ENCODE measurements around the gene PTTG1IP2.

PTTG1IP2 gene

GRCh38 chr7:90488220-90488619 lies 18.8 kb downstream of the PTTG1IP2 start:
- H3K4me3 ChIP-seq (ENCODE audit: low read depth in 1 of 2, low read length in 2 of 2): no peak overlapping the region
- no peaks in the 10 kb centered on the region for H3K9me3 ChIP-seq (ENCODE audit: insufficient read depth, low read length, severe bottlenecking)
- no peaks in the 10 kb centered on the region for H3K4me1 ChIP-seq (ENCODE audit: insufficient read depth, low read length)
- ATAC-seq (ENCODE audit: insufficient read depth, low read depth) (no peak), DNase-seq (no peak)
- H3K27ac ChIP-seq (ENCODE audit: low read length): no peak overlapping the region
- no peaks in the 10 kb centered on the region for H3K36me3 ChIP-seq (ENCODE audit: insufficient read depth, low read length)
- no peak for TF ChIP-seq EZH2 (IDR thresholded peaks at IDR 0.05; ENCODE audit: borderline replicate concordance, low read depth, low read length, severe bottlenecking)
- TF ChIP-seq, protein P1, sequence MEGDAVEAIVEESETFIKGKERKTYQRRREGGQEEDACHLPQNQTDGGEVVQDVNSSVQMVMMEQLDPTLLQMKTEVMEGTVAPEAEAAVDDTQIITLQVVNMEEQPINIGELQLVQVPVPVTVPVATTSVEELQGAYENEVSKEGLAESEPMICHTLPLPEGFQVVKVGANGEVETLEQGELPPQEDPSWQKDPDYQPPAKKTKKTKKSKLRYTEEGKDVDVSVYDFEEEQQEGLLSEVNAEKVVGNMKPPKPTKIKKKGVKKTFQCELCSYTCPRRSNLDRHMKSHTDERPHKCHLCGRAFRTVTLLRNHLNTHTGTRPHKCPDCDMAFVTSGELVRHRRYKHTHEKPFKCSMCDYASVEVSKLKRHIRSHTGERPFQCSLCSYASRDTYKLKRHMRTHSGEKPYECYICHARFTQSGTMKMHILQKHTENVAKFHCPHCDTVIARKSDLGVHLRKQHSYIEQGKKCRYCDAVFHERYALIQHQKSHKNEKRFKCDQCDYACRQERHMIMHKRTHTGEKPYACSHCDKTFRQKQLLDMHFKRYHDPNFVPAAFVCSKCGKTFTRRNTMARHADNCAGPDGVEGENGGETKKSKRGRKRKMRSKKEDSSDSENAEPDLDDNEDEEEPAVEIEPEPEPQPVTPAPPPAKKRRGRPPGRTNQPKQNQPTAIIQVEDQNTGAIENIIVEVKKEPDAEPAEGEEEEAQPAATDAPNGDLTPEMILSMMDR (IDR thresholded peaks at IDR 0.05; ENCODE audit: borderline replicate concordance, extremely low read depth, low read length, poor library complexity, severe bottlenecking): no peak
- no peaks in the 10 kb centered on the region for H3K27me3 ChIP-seq (ENCODE audit: insufficient read depth, low read length, poor library complexity)
- H3K4me2 ChIP-seq (ENCODE audit: insufficient read depth, low read length): no peak overlapping the region
- H3K79me2 ChIP-seq (ENCODE audit: insufficient read depth, low read length): no peaks in the 10 kb centered on the region
- H3K9ac ChIP-seq (ENCODE audit: low read depth, low read length): no peak overlapping the region
- H2AFZ ChIP-seq (ENCODE audit: low read depth, low read length): no peak overlapping the region
- no peaks in the 10 kb centered on the region for H4K20me1 ChIP-seq (ENCODE audit: insufficient read depth, low read length)

DNA sequence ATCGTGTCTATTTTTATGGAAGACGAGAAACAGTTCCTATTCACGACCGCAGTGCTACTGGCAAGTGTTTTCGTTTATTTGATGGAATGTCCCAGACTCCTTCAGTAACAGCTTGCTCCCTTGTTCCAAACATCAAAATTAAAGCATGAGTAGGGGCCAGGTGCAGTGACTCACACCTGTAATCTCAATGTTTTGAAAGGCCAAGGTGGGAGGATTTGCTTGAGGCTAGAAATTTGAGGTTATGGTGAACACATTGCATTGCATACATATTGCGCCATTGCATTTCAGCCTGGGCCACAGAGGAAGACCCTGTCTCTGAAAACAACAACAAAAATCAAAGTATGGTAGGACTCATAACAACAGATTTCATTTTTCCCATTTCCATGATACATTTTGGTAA lies 22.8 kb downstream of the PTTG1IP2 start:
- no peaks in the 10 kb centered on the region for H3K27me3 ChIP-seq (ENCODE audit: insufficient read depth, low read length, poor library complexity)
- no peaks in the 10 kb centered on the region for H3K4me1 ChIP-seq (ENCODE audit: insufficient read depth, low read length)
- H3K4me3 ChIP-seq (ENCODE audit: low read depth in 1 of 2, low read length in 2 of 2): no peak overlapping the region
- H3K79me2 ChIP-seq (ENCODE audit: insufficient read depth, low read length): no peaks in the 10 kb centered on the region
- H3K4me2 ChIP-seq (ENCODE audit: insufficient read depth, low read length): no peak overlapping the region
- no peak overlapping the region for H3K27ac ChIP-seq (ENCODE audit: low read length)
- H4K20me1 ChIP-seq (ENCODE audit: insufficient read depth, low read length): no peaks in the 10 kb centered on the region
- no peak for ATAC-seq (ENCODE audit: insufficient read depth, low read depth)
- DNase-seq: no peak
- H3K9ac ChIP-seq (ENCODE audit: low read depth, low read length): no peak overlapping the region
- no peaks in the 10 kb centered on the region for H3K9me3 ChIP-seq (ENCODE audit: insufficient read depth, low read length, severe bottlenecking)
- H3K36me3 ChIP-seq (ENCODE audit: insufficient read depth, low read length): no peaks in the 10 kb centered on the region
- no peak overlapping the region for H2AFZ ChIP-seq (ENCODE audit: low read depth, low read length)
- TF ChIP-seq, protein P1 (IDR thresholded peaks at IDR 0.05; ENCODE audit: borderline replicate concordance, extremely low read depth, low read length, poor library complexity, severe bottlenecking): no peak
- TF ChIP-seq EZH2 (IDR thresholded peaks at IDR 0.05; ENCODE audit: borderline replicate concordance, low read depth, low read length, severe bottlenecking): no peak

DNA sequence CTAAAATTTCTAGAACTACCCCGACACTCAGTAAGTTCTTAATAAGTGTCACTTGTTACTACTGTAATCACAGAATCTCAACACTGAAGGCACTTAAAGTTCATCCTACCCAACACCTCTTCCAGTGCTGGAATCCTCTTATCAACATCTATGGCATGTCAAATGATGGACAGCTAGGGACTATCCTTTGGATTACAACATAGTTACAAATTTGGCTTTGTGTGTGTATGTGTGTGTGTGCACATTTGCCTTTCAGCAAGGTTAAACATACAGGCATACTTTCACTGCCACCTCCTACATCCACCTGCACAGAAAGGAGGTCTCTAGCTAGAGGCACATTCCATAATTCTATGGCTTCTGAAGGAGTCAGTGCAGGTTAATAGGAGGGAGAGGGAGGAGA lies 25.8 kb downstream of the PTTG1IP2 start:
- Histone ChIP-seq H3K9ac (ENCODE audit: low read depth, low read length) (no peak overlapping the region), H3K27me3 (ENCODE audit: insufficient read depth, low read length, poor library complexity) (no peaks in the 10 kb centered on the region), H3K79me2 (ENCODE audit: insufficient read depth, low read length) (no peaks in the 10 kb centered on the region), H3K4me1 (ENCODE audit: insufficient read depth, low read length) (no peaks in the 10 kb centered on the region), H3K27ac (ENCODE audit: low read length) (no peak overlapping the region), H3K36me3 (ENCODE audit: insufficient read depth, low read length) (no peaks in the 10 kb centered on the region), H3K9me3 (ENCODE audit: insufficient read depth, low read length, severe bottlenecking) (no peaks in the 10 kb centered on the region), H3K4me2 (ENCODE audit: insufficient read depth, low read length) (no peak overlapping the region), H4K20me1 (ENCODE audit: insufficient read depth, low read length) (no peaks in the 10 kb centered on the region), H3K4me3 (ENCODE audit: low read depth in 1 of 2, low read length in 2 of 2) (no peak overlapping the region), H2AFZ (ENCODE audit: low read depth, low read length) (no peak overlapping the region)
- no peak for ATAC-seq (ENCODE audit: insufficient read depth, low read depth)
- TF ChIP-seq, protein P1 (IDR thresholded peaks at IDR 0.05; ENCODE audit: borderline replicate concordance, extremely low read depth, low read length, poor library complexity, severe bottlenecking): no peak
- no peak for TF ChIP-seq EZH2 (IDR thresholded peaks at IDR 0.05; ENCODE audit: borderline replicate concordance, low read depth, low read length, severe bottlenecking)
- no peak for DNase-seq

DNA sequence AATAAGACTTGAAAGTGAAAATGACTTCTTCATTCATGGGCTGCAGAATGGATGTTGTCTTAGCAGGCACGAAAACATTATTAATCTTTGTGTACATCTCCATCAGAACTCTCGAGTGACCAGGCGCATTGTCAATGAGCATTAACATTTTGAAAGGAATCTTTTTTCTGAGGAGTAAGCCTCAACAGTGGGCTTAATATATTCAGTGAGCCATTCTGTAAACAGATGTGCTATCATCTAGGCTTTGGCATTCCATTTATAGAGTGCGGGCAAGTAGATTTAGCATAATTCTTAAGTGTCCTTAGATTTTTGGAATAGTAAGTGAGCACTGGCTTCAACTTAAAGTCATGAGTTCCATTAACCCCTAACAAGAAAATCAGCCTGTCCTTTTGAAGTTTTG lies 33.1 kb downstream of the PTTG1IP2 start:
- H3K27me3 ChIP-seq (ENCODE audit: insufficient read depth, low read length, poor library complexity): no peaks in the 10 kb centered on the region
- TF ChIP-seq, protein P1 (IDR thresholded peaks at IDR 0.05; ENCODE audit: borderline replicate concordance, extremely low read depth, low read length, poor library complexity, severe bottlenecking): no peak
- TF ChIP-seq EZH2 (IDR thresholded peaks at IDR 0.05; ENCODE audit: borderline replicate concordance, low read depth, low read length, severe bottlenecking): no peak

More for the DNA sequence above, 33.1 kb downstream of the PTTG1IP2 start:
- no peak overlapping the region for H3K9ac ChIP-seq (ENCODE audit: low read depth, low read length)
- no peaks in the 10 kb centered on the region for H3K79me2 ChIP-seq (ENCODE audit: insufficient read depth, low read length)
- no peaks in the 10 kb centered on the region for H3K36me3 ChIP-seq (ENCODE audit: insufficient read depth, low read length)
- H3K27ac ChIP-seq (ENCODE audit: low read length): no peak overlapping the region
- ATAC-seq (ENCODE audit: insufficient read depth, low read depth): no peak
- no peak overlapping the region for H2AFZ ChIP-seq (ENCODE audit: low read depth, low read length)
- H3K4me3 ChIP-seq (ENCODE audit: low read depth in 1 of 2, low read length in 2 of 2): no peak overlapping the region
- H3K4me1 ChIP-seq (ENCODE audit: insufficient read depth, low read length): no peaks in the 10 kb centered on the region
- no peak overlapping the region for H3K4me2 ChIP-seq (ENCODE audit: insufficient read depth, low read length)
- H4K20me1 ChIP-seq (ENCODE audit: insufficient read depth, low read length): no peaks in the 10 kb centered on the region
- DNase-seq: no peak
- no peaks in the 10 kb centered on the region for H3K9me3 ChIP-seq (ENCODE audit: insufficient read depth, low read length, severe bottlenecking)

Data from DND-41 (cell line).